SIG-M5 treated with dmso at 0.1 percent for 504 hours (cell line): Measurements from ENCODE around the gene MTMR12.
"Not testable (repeated sequence)": the region's sequence is repeated elsewhere in the genome, so short reads cannot be mapped to it uniquely, and the experiment has no call there.

Experiments
- DNase-seq: peaks from one replicate; lab custom pipeline; 2025; ENCODE audit not compliant: unreplicated experiment; lab: John Stamatoyannopoulos, UW

The MTMR12 gene

GRCh38 chr5:32325062-32325461 is 12.3 kb upstream of the MTMR12 start:
- no peak for DNase-seq

- DNase-seq = no peak
Observed at GRCh38 chr5:32323741-32324140, 11.0 kb upstream of the MTMR12 start.

- no peak for DNase-seq
Observed at GRCh38 chr5:32322882-32323281, 10.1 kb upstream of the MTMR12 start.

- not testable (repeated sequence) for DNase-seq
Observed at GRCh38 chr5:32321787-32322186, 9.0 kb upstream of the MTMR12 start.

GRCh38 chr5:32320576-32320975 is 7.8 kb upstream of the MTMR12 start:
- no peak for DNase-seq

GRCh38 chr5:32319926-32320543 is 7.3 kb upstream of the MTMR12 start:
- DNase-seq = no peak

GRCh38 chr5:32319392-32319791 is 6.7 kb upstream of the MTMR12 start:
- no peak for DNase-seq

- DNase-seq = no peak
Observed at GRCh38 chr5:32317041-32317440, 4.3 kb upstream of the MTMR12 start.

- DNase-seq = no peak
Observed at GRCh38 chr5:32315221-32316014, 2.7 kb upstream of the MTMR12 start.

- DNase-seq = no peak
Observed at GRCh38 chr5:32314658-32315057, 1.9 kb upstream of the MTMR12 start.

- DNase-seq = not testable (repeated sequence)
Observed at GRCh38 chr5:32314152-32314488, 1.4 kb upstream of the MTMR12 start.

GRCh38 chr5:32312197-32312594 is 543 bp downstream of the MTMR12 start:
- DNase-seq = no peak

GRCh38 chr5:32311404-32312196 is 1.1 kb downstream of the MTMR12 start:
- peak; percentile 30 for DNase-seq

- no peak for DNase-seq
Observed at GRCh38 chr5:32309761-32310160, 3.0 kb downstream of the MTMR12 start.

GRCh38 chr5:32308946-32309345 is 3.8 kb downstream of the MTMR12 start:
- no peak for DNase-seq

- no peak for DNase-seq
Observed at GRCh38 chr5:32307769-32308194, 5.0 kb downstream of the MTMR12 start.

GRCh38 chr5:32304622-32305021 is 8.1 kb downstream of the MTMR12 start:
- no peak for DNase-seq

GRCh38 chr5:32303755-32304120 is 9.0 kb downstream of the MTMR12 start:
- DNase-seq = no peak

GRCh38 chr5:32302835-32303754 is 9.6 kb downstream of the MTMR12 start:
- no peak for DNase-seq

GRCh38 chr5:32301891-32302290 is 10.8 kb downstream of the MTMR12 start:
- no peak for DNase-seq
